ENCODE measurements around the gene COL24A1.
"Not testable (repeated sequence)": the region's sequence is repeated elsewhere in the genome, so short reads cannot be mapped to it uniquely, and the experiment has no call there.

The COL24A1 gene

GRCh38 chr1:85799737-85800136 lies 356.8 kb downstream of the COL24A1 start:
- POLR2A ChIA-PET: no interaction called here
- no peak for DNase-seq (ENCODE audit: extremely low spot score)
- TF ChIP-seq, protein P1, sequence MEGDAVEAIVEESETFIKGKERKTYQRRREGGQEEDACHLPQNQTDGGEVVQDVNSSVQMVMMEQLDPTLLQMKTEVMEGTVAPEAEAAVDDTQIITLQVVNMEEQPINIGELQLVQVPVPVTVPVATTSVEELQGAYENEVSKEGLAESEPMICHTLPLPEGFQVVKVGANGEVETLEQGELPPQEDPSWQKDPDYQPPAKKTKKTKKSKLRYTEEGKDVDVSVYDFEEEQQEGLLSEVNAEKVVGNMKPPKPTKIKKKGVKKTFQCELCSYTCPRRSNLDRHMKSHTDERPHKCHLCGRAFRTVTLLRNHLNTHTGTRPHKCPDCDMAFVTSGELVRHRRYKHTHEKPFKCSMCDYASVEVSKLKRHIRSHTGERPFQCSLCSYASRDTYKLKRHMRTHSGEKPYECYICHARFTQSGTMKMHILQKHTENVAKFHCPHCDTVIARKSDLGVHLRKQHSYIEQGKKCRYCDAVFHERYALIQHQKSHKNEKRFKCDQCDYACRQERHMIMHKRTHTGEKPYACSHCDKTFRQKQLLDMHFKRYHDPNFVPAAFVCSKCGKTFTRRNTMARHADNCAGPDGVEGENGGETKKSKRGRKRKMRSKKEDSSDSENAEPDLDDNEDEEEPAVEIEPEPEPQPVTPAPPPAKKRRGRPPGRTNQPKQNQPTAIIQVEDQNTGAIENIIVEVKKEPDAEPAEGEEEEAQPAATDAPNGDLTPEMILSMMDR (IDR thresholded peaks at IDR 0.05; ENCODE audit: control extremely low read depth, extremely low read depth, low read depth, missing control alignments): no peak
- CTCF ChIA-PET: no interaction called here

DNA sequence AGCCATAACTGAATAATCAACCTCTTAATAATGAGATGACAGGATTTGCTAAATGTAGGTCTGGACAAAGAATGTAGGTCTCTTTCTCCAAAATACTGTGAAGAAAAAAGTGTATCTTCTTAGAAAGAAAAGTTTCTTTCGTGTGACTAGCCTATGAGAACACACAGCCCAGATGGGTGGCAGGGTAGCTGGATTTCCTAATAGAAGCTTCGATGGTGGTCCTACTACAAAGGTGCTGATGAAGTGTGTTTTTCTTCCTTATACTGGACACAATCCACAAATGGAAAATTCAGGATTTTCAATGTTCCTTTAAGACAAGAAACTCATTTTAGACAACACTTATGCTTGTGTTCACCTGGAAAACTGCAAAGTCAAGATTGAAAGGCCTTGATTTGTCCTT lies 358.2 kb downstream of the COL24A1 start:
- CTCF ChIA-PET: interaction anchor here (1.7 kb wide), 1 partner anchor 13 kb away, joined by 5 read pairs; no protein-coding TSS in a partner anchor
- no peak for DNase-seq (ENCODE audit: extremely low spot score)
- POLR2A ChIA-PET: no interaction called here
- TF ChIP-seq, protein P1 (IDR thresholded peaks at IDR 0.05; ENCODE audit: control extremely low read depth, extremely low read depth, low read depth, missing control alignments): no peak

DNA sequence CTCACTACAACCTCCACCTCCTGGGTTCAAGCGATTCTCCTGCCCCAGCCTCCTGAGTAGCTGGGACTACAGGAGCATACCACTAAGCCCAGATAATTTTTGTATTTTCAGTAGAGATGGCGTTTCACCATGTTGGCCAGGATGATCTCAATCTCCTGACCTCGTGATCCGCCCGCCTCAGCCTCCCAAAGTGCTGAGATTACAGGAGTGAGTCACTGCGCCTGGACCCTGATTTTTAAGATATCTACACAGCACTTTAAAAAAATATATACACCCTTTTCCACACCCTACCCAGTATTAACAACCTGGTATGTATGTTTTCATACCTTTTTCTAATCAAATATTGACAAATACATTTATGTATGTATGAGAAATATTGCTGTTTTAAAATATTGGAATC lies 379.6 kb downstream of the COL24A1 start:
- CTCF ChIA-PET; POLR2A ChIA-PET; DNase-seq (ENCODE audit: extremely low spot score): not testable (repeated sequence)

DNA sequence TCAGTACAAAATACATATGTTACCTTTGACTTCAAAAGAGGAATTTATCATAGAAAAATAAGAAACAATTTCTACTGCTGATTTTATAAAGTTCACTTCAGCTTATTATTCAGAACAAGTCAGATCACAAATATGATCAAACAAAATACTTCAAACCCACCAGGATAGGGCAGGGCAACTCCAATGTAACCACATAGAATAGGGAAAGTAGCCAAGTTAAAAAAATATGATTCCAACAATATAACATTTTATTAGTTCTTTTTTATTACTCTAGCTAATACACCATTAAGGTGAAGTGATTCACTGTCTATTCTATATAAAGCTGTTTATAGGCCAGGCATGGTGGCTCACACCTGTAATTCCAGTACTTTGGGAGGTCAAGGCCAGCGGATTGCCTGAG lies 393.8 kb downstream of the COL24A1 start:
- no peak for DNase-seq (ENCODE audit: extremely low spot score)
- TF ChIP-seq, protein P1 (IDR thresholded peaks at IDR 0.05; ENCODE audit: control extremely low read depth, extremely low read depth, low read depth, missing control alignments): no peak
- ChIA-PET CTCF (interaction anchor here (1.4 to 2.0 kb wide), 2 partner anchors 12 to 221 kb away, joined by 3 to 6 read pairs; no protein-coding TSS in a partner anchor), POLR2A (no interaction called here)

- no peak for DNase-seq (ENCODE audit: extremely low spot score)
- TF ChIP-seq, protein P1 (IDR thresholded peaks at IDR 0.05; ENCODE audit: control extremely low read depth, extremely low read depth, low read depth, missing control alignments): no peak
- ChIA-PET POLR2A (no interaction called here), CTCF (no interaction called here)
Observed at GRCh38 chr1:85756864-85757263, 399.7 kb downstream of the COL24A1 start.

GRCh38 chr1:85748120-85748519 lies 408.5 kb downstream of the COL24A1 start:
- POLR2A ChIA-PET: no interaction called here
- DNase-seq (ENCODE audit: extremely low spot score): no peak
- TF ChIP-seq, protein P1 (IDR thresholded peaks at IDR 0.05; ENCODE audit: control extremely low read depth, extremely low read depth, low read depth, missing control alignments): no peak

GRCh38 chr1:85746777-85747176 lies 409.8 kb downstream of the COL24A1 start:
- ChIA-PET CTCF (no interaction called here), POLR2A (no interaction called here)
- no peak for DNase-seq (ENCODE audit: extremely low spot score)
- TF ChIP-seq, protein P1 (IDR thresholded peaks at IDR 0.05; ENCODE audit: control extremely low read depth, extremely low read depth, low read depth, missing control alignments): no peak

More at GRCh38 chr1:85748120-85748519, 408.5 kb downstream of the COL24A1 start:
- CTCF ChIA-PET: no interaction called here

Data from GM10248 (cell line).